Naive B cell (primary cell): ENCODE data around the gene SLC38A6. TPM values are rescaled to one million over a fixed set of nuclear protein-coding genes. Genes with fewer than 3 reads are reported as not detected.
"Not testable (repeated sequence)": the region's sequence is repeated elsewhere in the genome, so short reads cannot be mapped to it uniquely, and the experiment has no call there.

Experiments used
- ATAC-seq, 2 donors: fragments of 150-1000 bp; cut with Tn5 transposase; 2 replicates each; pipeline ENCODE4 v1.10.0; 2021; ENCODE audit warnings: low read depth in 2 of 2, mild to moderate bottlenecking in 2 of 2, moderate library complexity in 2 of 2
- DNase-seq: peaks from one replicate; pipeline ENCODE4 v3.0.0; 2022
- H3K27ac Mint-ChIP-seq, 6 donors: one replicate each; pipeline ENCODE4 v1.8.0; 2020 to 2022; ENCODE audit warnings: mild to moderate bottlenecking in 6 of 6, mixed read lengths in 6 of 6, moderate library complexity in 5 of 6, inconsistent platforms in 2 of 6
- H3K27me3 Mint-ChIP-seq, 3 donors: one replicate each; pipeline ENCODE4 v1.8.0; 2021 to 2022; ENCODE audit warnings: mixed read lengths in 3 of 3, mild to moderate bottlenecking in 1 of 3
- H3K36me3 Mint-ChIP-seq, 2 donors: one replicate each; pipeline ENCODE4 v1.8.0; 2020 to 2022; ENCODE audit warnings: mixed read lengths in 2 of 2, inconsistent platforms in 1 of 2, mild to moderate bottlenecking in 1 of 2
- H3K4me1 Mint-ChIP-seq, 3 donors: one replicate each; pipeline ENCODE4 v1.8.0; 2020 to 2022; ENCODE audit warnings: mixed read lengths in 3 of 3, inconsistent platforms in 1 of 3, mild to moderate bottlenecking in 1 of 3, moderate library complexity in 1 of 3
- H3K4me3 Mint-ChIP-seq, 8 donors: one replicate each; pipeline ENCODE4 v1.8.0; 2020 to 2022; ENCODE audit warnings: mild to moderate bottlenecking in 8 of 8, mixed read lengths in 8 of 8, moderate library complexity in 8 of 8, inconsistent platforms in 2 of 8
- H3K9me3 Mint-ChIP-seq, 7 donors: one replicate each; pipeline ENCODE4 v1.8.0; 2020 to 2022; ENCODE audit warnings: mixed read lengths in 7 of 7, mild to moderate bottlenecking in 5 of 7, inconsistent platforms in 2 of 7, moderate library complexity in 1 of 7
- polyA plus RNA-seq, 6 donors: library from polyadenylated mRNA; unstranded; fragments of 300-500 nt; fragmentation: Illumina TruSeq; gene quantifications; one replicate each; pipeline ENCODE4 v1.2.3, GENCODE V29; 2021; ENCODE audit warnings: low read depth in 6 of 6

The SLC38A6 gene
- polyA plus RNA-seq, 6 donors from 2014 or later, result 3.6 to 10.1 (median 7.0) TPM

DNA sequence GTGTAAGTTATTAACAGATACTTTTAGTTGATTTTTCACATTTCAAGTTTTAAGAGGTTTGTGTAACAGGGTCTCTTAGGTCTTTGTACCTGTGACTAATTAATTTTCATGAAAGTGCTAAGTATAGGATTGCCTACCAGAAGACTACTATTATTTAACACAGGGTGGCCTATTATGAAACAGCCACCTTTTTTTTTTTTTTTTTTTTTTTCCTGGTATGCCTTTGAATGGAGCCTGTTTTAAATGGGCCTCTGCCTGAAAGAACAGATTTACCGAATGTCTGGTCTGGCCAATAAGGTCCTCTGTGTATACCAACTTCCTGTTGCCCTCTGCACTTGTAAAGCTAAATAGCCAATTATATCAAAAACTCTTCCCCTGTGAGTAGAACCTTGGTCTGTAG, 62.5 kb downstream of the SLC38A6 start:
- Mint-ChIP-seq H3K27ac (no peak overlapping the region), H3K4me1 (no peaks in the 10 kb centered on the region), H3K9me3 (no peaks in the 10 kb centered on the region), H3K36me3 (no peaks in the 10 kb centered on the region), H3K27me3 (no peaks in the 10 kb centered on the region), H3K4me3 (no peak overlapping the region)
- ATAC-seq (no peak), DNase-seq (no peak)

DNA sequence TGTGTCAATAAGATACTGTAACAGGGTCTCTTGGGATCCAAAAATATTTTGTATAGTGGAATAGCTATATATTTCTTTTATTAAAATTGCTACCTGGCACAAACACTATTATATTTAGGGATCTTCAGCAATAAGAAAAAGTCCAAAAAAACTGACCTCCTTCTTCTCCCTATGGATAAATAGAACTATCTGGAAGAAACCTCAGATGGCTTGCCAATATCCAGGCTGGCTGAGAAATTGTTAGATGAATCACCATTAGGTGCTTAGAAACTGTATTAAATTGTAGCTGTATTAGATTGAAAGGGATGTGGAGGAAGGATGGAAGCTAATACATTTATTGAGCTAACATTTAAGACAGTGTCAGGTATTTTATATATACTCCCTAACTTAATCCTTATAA, 66.0 kb downstream of the SLC38A6 start:
- DNase-seq, result no peak
- Mint-ChIP-seq H3K9me3 (no peaks in the 10 kb centered on the region), H3K36me3 (no peaks in the 10 kb centered on the region), H3K4me3 (no peak overlapping the region), H3K27me3 (no peaks in the 10 kb centered on the region), H3K4me1 (no peaks in the 10 kb centered on the region), H3K27ac (no peak overlapping the region)
- no peak for ATAC-seq

DNA sequence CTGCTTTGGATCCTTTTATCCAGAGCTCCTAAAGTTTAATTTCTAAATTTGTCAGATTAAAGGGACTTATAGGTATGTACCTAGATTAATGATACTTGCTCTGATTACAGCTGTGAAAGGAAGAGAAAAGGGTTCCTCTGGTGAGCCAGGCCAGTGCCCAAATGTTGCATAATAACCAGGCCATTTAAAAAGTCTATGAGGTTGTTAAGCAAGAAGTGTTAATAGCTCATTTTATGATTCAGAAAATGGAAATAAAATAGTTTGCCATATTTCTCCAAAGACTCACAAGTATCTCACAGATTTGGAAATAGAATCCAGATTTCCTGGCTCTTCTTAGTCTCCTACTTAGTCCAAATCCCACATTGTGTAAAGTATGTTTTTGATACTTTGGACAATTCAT, 67.6 kb downstream of the SLC38A6 start:
- Mint-ChIP-seq H3K36me3 (peaks cover 0 to 9% of the 10 kb centered on the region in 2 donors), H3K27me3 (no peaks in the 10 kb centered on the region), H3K4me1 (no peaks in the 10 kb centered on the region), H3K27ac (no peak overlapping the region), H3K4me3 (no peak overlapping the region), H3K9me3 (peaks cover 0 to 9% (median 2%) of the 10 kb centered on the region in 7 donors)
- ATAC-seq, result no peak
- DNase-seq, result no peak

DNA sequence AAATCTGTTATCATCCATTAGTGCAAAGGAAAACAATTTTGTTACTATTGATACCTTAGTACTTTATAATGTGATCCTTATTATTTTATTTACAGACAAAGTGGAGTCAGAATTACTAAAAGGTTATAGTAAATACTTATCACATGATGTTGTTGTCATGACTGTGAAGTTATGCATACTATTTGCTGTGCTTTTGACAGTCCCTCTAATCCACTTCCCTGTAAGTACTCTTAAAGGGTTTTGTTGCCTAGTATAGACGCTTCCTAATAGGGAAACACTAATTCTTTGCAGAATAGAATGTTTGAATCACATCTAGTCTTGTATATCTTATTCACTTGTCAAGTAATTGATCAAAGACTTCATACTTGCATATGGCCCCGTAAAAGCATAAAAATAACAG, 69.4 kb downstream of the SLC38A6 start:
- Mint-ChIP-seq H3K4me1 (no peaks in the 10 kb centered on the region), H3K9me3 (peaks cover 0 to 20% (median 9%) of the 10 kb centered on the region in 7 donors), H3K27ac (no peak overlapping the region), H3K36me3 (peaks cover 9 to 20% of the 10 kb centered on the region in 2 donors), H3K27me3 (no peaks in the 10 kb centered on the region), H3K4me3 (no peak overlapping the region)
- ATAC-seq (no peak), DNase-seq (no peak)

DNA sequence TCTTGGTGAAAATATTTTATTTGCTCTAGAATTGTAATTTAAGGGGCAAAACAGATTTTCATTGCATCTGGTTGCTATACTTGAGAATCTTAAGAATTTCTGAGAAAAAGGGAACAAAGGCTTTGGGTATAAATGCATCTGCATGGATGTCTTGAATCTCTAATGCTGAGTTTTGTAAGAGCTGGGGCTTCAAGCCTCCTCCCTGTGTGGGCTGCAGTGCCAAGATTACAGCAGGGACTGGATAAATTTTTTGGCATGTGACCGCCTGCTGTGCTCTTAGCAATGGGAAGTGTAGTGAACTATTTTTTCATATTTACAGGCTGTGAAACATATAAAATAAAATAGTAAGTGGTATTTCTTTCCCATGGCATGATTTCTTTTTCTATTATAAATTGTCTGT, 70.0 kb downstream of the SLC38A6 start:
- Mint-ChIP-seq H3K4me1 (no peaks in the 10 kb centered on the region), H3K27me3 (no peaks in the 10 kb centered on the region), H3K36me3 (peaks cover 9 to 20% of the 10 kb centered on the region in 2 donors), H3K27ac (no peak overlapping the region), H3K9me3 (peaks cover 0 to 20% (median 9%) of the 10 kb centered on the region in 7 donors), H3K4me3 (no peak overlapping the region)
- ATAC-seq, result no peak
- DNase-seq, result no peak

DNA sequence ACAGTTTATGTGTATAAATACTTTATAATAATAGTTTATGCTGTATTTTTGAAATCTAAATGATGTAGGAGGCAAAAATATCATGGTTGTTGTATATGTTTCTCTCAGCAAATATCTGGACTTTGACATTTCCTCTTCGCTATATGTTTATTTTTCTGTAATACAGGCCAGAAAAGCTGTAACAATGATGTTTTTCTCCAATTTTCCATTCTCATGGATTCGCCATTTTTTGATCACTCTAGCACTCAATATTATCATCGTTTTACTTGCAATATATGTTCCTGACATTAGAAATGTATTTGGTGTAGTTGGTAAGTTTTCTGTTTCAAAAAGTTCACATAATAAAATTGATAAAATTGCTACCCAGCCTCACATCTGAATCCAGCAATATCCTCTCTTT, 70.6 kb downstream of the SLC38A6 start:
- H3K27ac Mint-ChIP-seq, result no peak overlapping the region
- H3K4me1 Mint-ChIP-seq, result no peaks in the 10 kb centered on the region
- ATAC-seq, result no peak
- no peaks in the 10 kb centered on the region for H3K27me3 Mint-ChIP-seq
- H3K36me3 Mint-ChIP-seq, result peaks cover 9 to 20% of the 10 kb centered on the region in 2 donors
- no peak overlapping the region for H3K4me3 Mint-ChIP-seq
- DNase-seq, result no peak
- H3K9me3 Mint-ChIP-seq, result peaks cover 0 to 20% (median 9%) of the 10 kb centered on the region in 7 donors

DNA sequence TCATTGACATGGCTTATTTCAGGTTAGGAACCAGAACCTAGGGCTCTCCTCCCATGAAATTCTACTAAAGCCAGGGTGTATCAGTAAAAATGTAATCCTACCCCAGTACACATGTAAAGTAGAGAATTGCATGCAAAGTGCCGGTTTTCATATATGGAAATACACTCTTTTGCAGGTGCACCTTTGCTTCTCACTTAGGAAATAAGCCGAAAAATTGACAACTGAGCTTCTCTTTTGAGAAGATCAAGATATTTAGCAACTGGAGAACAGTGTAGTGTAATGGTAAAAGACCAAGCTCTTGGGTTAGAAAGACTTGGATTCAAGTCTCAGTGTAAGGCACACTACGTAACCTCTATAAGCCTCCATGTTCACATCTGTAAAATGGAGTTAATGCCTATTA, 82.4 kb downstream of the SLC38A6 start:
- Mint-ChIP-seq H3K36me3 (peaks cover 7 to 8% of the 10 kb centered on the region in 2 donors), H3K4me3 (no peak overlapping the region), H3K9me3 (peaks cover 0 to 10% (median 6%) of the 10 kb centered on the region in 7 donors), H3K27ac (no peak overlapping the region), H3K27me3 (no peaks in the 10 kb centered on the region), H3K4me1 (no peaks in the 10 kb centered on the region)
- no peak for DNase-seq
- ATAC-seq, result no peak

DNA sequence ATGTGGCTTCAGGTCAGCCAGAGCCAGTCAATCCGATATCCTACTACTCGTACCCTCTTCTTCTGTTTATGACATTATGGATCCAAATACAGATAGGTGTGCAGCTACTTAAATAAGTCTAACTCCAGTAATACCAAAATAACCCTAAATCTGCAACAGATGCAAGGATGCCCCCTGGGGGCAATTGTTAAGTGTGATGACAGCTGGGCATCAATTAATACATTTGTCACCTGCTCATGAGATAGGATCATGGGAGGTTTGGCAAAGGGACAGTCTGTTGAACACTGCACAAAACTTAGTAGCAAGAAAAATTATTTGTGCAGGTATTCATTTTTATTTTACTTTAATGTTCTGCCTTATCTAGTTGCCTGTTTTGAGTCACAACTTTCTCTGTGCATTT, 83.2 kb downstream of the SLC38A6 start:
- peaks cover 7 to 8% of the 10 kb centered on the region in 2 donors for H3K36me3 Mint-ChIP-seq
- H3K9me3 Mint-ChIP-seq, result peaks cover 0 to 10% (median 6%) of the 10 kb centered on the region in 7 donors
- no peaks in the 10 kb centered on the region for H3K27me3 Mint-ChIP-seq
- no peak overlapping the region for H3K27ac Mint-ChIP-seq
- H3K4me1 Mint-ChIP-seq, result no peaks in the 10 kb centered on the region
- ATAC-seq (no peak), DNase-seq (no peak)
- no peak overlapping the region for H3K4me3 Mint-ChIP-seq

DNA sequence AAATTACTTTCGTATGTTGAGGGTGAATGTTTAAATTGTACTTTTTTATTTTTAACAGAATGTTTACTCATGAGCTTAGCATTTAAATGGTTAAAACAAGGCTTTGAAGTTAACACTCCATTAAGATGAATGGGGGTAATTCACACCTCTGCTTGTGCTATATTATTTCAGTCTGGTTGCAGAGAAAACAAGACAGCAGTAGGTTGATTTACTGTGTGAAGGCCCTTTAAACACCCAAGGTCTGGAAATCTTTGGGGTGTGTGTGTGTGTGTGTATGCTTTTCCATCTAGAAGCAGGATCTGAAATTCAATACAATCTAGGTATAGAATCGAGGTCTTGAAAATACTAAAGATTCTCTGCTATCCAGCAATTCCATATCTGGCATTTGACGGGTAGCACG, 83.8 kb downstream of the SLC38A6 start:
- Mint-ChIP-seq H3K9me3 (peaks cover 0 to 10% (median 6%) of the 10 kb centered on the region in 7 donors), H3K4me3 (no peak overlapping the region), H3K4me1 (no peaks in the 10 kb centered on the region), H3K27me3 (no peaks in the 10 kb centered on the region), H3K27ac (no peak overlapping the region), H3K36me3 (peaks cover 7 to 9% of the 10 kb centered on the region in 2 donors)
- ATAC-seq (no peak), DNase-seq (no peak)

DNA sequence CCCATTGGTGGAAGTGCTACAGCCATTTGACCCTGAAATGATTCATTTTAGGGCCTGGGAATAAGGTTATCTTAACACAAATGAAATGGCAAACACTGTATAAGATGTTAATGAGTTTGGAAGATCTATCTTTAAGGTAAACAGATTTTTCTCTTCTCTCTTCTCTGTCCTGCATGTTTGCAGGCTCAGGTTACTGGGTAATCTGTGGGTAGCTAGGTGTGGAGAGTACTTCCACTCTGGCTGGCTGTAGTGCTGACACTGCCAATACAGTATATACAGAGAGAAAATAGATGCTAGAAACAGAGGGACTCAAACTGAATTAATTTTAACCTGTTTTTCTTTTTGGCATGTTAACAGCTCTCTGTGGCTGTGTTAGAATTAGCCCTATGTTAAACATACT, 84.6 kb downstream of the SLC38A6 start:
- Mint-ChIP-seq H3K4me1 (no peaks in the 10 kb centered on the region), H3K36me3 (peaks cover 11 to 17% of the 10 kb centered on the region in 2 donors), H3K4me3 (no peak overlapping the region), H3K27ac (no peak overlapping the region), H3K27me3 (no peaks in the 10 kb centered on the region), H3K9me3 (peaks cover 4 to 13% (median 7%) of the 10 kb centered on the region in 7 donors)
- no peak for DNase-seq
- no peak for ATAC-seq

DNA sequence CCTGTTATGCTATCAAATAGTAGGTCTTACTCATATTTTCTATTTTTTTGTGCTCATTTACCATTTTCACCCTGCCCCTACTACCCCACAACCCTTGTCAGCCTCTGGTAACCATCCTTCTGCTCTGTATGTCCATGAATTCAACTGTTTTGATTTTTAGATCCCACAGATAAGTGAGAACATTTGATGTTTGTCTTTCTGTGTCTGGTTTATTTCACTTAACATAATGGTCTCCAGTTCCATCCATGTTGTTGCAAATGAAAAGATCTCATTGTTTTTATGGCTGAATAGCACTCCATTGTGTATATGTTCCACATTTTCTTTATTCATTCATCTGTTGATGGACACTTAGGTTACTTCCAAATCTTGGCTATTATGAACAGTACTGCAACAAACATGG, 91.4 kb downstream of the SLC38A6 start:
- not testable (repeated sequence) for ATAC-seq, H3K4me1 Mint-ChIP-seq, H3K36me3 Mint-ChIP-seq, H3K9me3 Mint-ChIP-seq, H3K4me3 Mint-ChIP-seq, DNase-seq, H3K27me3 Mint-ChIP-seq, H3K27ac Mint-ChIP-seq

DNA sequence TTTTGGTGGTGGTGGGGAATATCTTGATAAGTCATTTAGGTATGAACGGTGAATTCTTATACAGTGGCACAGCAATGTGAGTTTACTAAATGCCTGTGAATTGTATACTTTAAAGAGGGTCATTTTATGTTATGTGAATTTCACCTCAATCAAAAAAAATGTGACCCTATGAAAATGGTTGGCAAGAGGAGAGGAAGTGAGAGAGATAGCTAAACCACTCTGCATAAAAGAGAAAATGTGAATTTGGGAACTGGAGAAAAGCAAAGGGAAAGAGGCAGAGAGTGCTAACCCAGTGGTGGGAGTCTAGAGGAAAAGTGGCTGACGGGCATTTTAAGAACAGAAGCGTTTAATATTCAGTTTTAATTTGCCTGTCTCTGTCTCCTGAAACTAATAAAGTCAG, 93.8 kb downstream of the SLC38A6 start:
- H3K36me3 Mint-ChIP-seq, result peaks cover 8 to 9% of the 10 kb centered on the region in 2 donors
- no peak for ATAC-seq

DNA sequence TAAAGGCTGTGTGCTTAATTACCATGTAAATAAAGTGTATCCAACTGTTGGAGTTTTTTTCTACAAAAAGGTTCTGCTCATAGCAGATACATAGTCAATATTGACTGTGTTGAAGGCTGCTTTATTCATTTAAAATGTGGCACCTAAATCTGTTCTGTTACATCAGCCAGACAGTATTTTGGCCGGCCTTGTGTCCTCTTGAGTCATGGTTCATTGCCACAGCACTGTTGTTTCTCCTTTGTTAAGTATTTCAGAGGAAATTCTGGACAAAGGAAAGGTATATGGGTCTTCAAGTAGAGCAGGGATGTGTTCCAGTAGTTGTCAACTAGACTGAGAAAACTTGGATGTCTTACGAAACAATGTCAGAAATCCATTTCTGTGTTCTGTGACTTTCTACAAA, 95.5 kb downstream of the SLC38A6 start:
- ATAC-seq (no peak), DNase-seq (no peak)
- Mint-ChIP-seq H3K4me1 (peaks cover 0 to 6% (median 0%) of the 10 kb centered on the region in 3 donors), H3K27me3 (no peaks in the 10 kb centered on the region), H3K4me3 (no peak overlapping the region), H3K36me3 (peaks cover 0 to 4% of the 10 kb centered on the region in 2 donors), H3K9me3 (peaks cover 0 to 4% (median 0%) of the 10 kb centered on the region in 7 donors), H3K27ac (no peak overlapping the region)

More for the DNA sequence above, 93.8 kb downstream of the SLC38A6 start:
- no peak for DNase-seq
- peaks cover 0 to 6% (median 0%) of the 10 kb centered on the region in 3 donors for H3K4me1 Mint-ChIP-seq
- H3K27ac Mint-ChIP-seq, result peak overlapping the region in 1 of 6 donors; percentile 29
- no peak overlapping the region for H3K4me3 Mint-ChIP-seq
- H3K27me3 Mint-ChIP-seq, result no peaks in the 10 kb centered on the region
- peaks cover 0 to 8% (median 3%) of the 10 kb centered on the region in 7 donors for H3K9me3 Mint-ChIP-seq

DNA sequence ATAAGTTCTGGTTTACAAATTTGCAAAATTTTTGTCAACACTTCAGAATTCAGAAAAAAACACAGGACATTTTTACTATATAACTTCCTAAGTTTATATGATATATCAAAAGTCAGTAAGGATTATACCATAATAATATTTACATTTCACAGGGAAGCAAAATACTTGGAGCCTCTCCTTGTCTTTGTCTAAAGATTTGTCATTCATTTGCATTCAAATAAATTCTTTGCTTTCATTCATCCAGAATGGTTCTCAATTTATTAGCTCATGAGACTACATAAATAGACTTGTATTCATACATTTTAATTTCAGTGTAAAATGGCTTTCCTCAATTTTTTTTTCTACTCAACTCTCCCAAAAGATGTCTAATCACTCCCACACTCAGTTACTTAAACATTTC, 96.4 kb downstream of the SLC38A6 start:
- no peaks in the 10 kb centered on the region for H3K27me3 Mint-ChIP-seq
- H3K27ac Mint-ChIP-seq, result no peak overlapping the region
- peaks cover 0 to 4% of the 10 kb centered on the region in 2 donors for H3K36me3 Mint-ChIP-seq
- H3K9me3 Mint-ChIP-seq, result peaks cover 0 to 4% (median 0%) of the 10 kb centered on the region in 7 donors
- peaks cover 0 to 6% (median 0%) of the 10 kb centered on the region in 3 donors for H3K4me1 Mint-ChIP-seq
- DNase-seq (no peak), ATAC-seq (no peak)
- no peak overlapping the region for H3K4me3 Mint-ChIP-seq
